Prostate gland (tissue), 2 donors: ENCODE results near the gene SNAPC1. TPM values are rescaled to one million over a fixed set of nuclear protein-coding genes. Genes with fewer than 3 reads are reported as not detected.

Experiments
- DNase-seq: peaks from one replicate; pipeline ENCODE4 v3.0.0-alpha.2; 2019; ENCODE audit warnings: low spot score
- H3K27ac ChIP-seq, 2 donors: fragments of 200-600 bp; sonication (generic); 2 replicates each; pipeline ENCODE4 v1.5.1; 2017 to 2019
- H3K27me3 ChIP-seq: fragments of 200-600 bp; sonication (generic); replicated peaks from 2 replicates; pipeline ENCODE4 v1.5.1; 2019; ENCODE audit not compliant: insufficient read depth
- H3K36me3 ChIP-seq, 2 donors: fragments of 200-600 bp; sonication (generic); 1 replicate in 1 of 2; 2 replicates in 1 of 2; pipeline versions ENCODE4 v1.5.1 to v1.8.1; 2017 to 2019
- H3K4me1 ChIP-seq: fragments of 200-600 bp; sonication (generic); replicated peaks from 2 replicates; pipeline ENCODE4 v1.5.1; 2019
- H3K4me3 ChIP-seq, 2 donors: fragments of 200-600 bp; sonication (generic); 2 replicates each; pipeline ENCODE4 v1.5.1; 2017 to 2019
- H3K9me3 ChIP-seq: fragments of 200-600 bp; sonication (generic); 2 replicates; pipeline ENCODE4 v1.5.1; 2017
- POLR2A ChIP-seq: fragments of 450-650 bp; IDR thresholded peaks from one replicate; pipeline ENCODE4 v1.6.1; 2016; ENCODE audit warnings: antibody characterized with exemption, mild to moderate bottlenecking
- POLR2AphosphoS5 ChIP-seq: sonication (generic); formaldehyde crosslinking; IDR thresholded peaks from one replicate; pipeline ENCODE4 v1.6.1; 2017; ENCODE audit warnings: antibody characterized with exemption
- WGBS: methylation state at CpG from one replicate; pipeline ENCODE4 v1.1.5; 2018; 5-methylcytosine and 5-hydroxymethylcytosine counted together
- intact Hi-C: fragments of 100-400 bp; cut with DNase I; formaldehyde crosslinking; loops from one replicate; pipeline ENCODE4 v1.14.2; 2022
- total RNA-seq, 2 donors: library from RNA; depleted of rRNA; stranded (reverse); fragments of >200 nt; gene quantifications; one replicate each; pipeline ENCODE4 v1.1.0, GENCODE V29; 2016
- TF ChIP-seq, protein P1 (sequence below), 4 experiments: fragments of 200-600 bp in 2 of 4; fragments of 450-650 bp in 2 of 4; sonication (generic) in 2 of 4; IDR thresholded peaks; 1 replicate in 3 of 4; 2 replicates in 1 of 4; pipeline ENCODE4 v1.5.1; 2016 to 2019; ENCODE audit warnings: antibody characterized with exemption in 4 of 4, mild to moderate bottlenecking in 2 of 4, moderate library complexity in 2 of 4

SNAPC1 gene
- total RNA-seq, 2 donors from 2014 or later: 10.2 to 10.7 TPM

DNA sequence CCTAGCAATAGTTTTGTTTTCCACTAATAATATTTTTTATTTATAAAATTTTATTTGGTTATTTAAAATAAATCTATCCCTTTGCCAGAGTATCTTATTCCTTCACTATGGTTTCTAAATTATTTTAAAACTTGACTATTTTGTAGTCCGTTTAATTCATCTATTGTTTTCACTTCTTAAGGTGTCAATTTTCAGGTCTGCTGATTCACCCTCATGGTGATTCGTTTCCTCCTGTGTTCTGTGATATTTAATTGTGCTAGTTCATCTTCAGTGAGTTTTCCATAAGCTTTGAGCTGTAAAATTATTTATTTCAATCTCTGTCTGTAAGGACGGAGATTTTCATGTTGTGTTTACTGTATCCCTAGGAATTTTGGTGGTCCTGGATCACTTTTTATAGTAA is 70.6 kb downstream of the SNAPC1 start:
- 91% methylated on average over 3 of the region's 3 CpGs for WGBS
- Histone ChIP-seq H3K27me3 (no peaks in the 10 kb centered on the region), H3K27ac (no peak overlapping the region), H3K9me3 (no peaks in the 10 kb centered on the region), H3K36me3 (no peaks in the 10 kb centered on the region), H3K4me1 (no peaks in the 10 kb centered on the region), H3K4me3 (no peak overlapping the region)
- intact Hi-C loops: loop anchor here (10.0 kb wide), 1 partner anchor 528 kb away; no protein-coding TSS in a partner anchor
- TF ChIP-seq POLR2AphosphoS5 (no peak), POLR2A (no peak)
- TF ChIP-seq, protein P1, sequence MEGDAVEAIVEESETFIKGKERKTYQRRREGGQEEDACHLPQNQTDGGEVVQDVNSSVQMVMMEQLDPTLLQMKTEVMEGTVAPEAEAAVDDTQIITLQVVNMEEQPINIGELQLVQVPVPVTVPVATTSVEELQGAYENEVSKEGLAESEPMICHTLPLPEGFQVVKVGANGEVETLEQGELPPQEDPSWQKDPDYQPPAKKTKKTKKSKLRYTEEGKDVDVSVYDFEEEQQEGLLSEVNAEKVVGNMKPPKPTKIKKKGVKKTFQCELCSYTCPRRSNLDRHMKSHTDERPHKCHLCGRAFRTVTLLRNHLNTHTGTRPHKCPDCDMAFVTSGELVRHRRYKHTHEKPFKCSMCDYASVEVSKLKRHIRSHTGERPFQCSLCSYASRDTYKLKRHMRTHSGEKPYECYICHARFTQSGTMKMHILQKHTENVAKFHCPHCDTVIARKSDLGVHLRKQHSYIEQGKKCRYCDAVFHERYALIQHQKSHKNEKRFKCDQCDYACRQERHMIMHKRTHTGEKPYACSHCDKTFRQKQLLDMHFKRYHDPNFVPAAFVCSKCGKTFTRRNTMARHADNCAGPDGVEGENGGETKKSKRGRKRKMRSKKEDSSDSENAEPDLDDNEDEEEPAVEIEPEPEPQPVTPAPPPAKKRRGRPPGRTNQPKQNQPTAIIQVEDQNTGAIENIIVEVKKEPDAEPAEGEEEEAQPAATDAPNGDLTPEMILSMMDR (IDR thresholded peaks at IDR 0.05): no peak
- DNase-seq: no peak

DNA sequence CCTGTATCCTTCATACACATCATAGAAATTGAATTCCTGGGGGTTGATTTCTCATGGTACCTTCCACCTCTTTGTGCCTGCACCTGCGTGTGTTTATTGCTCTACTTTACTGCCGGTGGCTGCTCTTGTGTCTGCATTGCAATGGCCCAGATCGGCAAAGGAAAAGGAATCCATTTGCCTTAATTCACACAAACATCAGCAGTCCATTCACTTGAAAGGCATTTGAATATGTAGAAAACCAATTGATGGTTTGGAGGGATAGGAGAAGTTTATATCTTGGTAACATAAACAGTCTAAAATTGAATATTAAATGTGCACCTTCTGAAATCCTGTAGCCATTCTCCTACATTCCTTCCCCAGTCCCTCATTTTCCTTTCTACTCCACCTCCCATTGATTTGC is 74.0 kb downstream of the SNAPC1 start:
- DNase-seq: no peak
- H3K27me3 ChIP-seq: no peaks in the 10 kb centered on the region
- H3K4me3 ChIP-seq: no peak overlapping the region
- no peak overlapping the region for H3K27ac ChIP-seq
- intact Hi-C loops: loop anchor here (10.0 kb wide), 1 partner anchor 531 kb away; no protein-coding TSS in a partner anchor
- H3K36me3 ChIP-seq: no peaks in the 10 kb centered on the region
- TF ChIP-seq POLR2A (no peak), POLR2AphosphoS5 (no peak)
- TF ChIP-seq, protein P1 (IDR thresholded peaks at IDR 0.05): no peak
- 67% methylated on average over 3 of the region's 3 CpGs for WGBS
- no peaks in the 10 kb centered on the region for H3K4me1 ChIP-seq
- no peaks in the 10 kb centered on the region for H3K9me3 ChIP-seq

DNA sequence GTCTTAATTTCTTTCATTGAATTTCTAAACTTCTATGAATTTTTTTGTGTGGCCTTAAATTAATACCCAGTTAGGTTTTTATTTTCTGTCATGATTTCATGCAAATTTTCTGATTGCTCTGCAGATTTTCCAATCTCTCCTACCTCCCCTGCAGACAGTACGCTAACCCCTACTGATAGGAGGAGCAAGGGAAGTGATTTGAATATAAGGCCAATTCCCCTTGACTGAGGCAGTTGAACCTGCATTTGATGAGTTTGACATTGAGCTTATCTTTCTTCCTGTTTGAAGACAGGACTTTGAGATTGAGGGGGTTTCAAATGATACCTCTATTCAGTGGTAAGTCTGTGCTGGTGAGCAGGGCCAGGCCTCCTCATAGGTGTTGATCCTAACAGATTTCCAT is 74.6 kb downstream of the SNAPC1 start:
- 91% methylated on average over 1 of the region's 1 CpG for WGBS
- H3K4me1 ChIP-seq: no peaks in the 10 kb centered on the region
- no peak overlapping the region for H3K27ac ChIP-seq
- TF ChIP-seq, protein P1 (IDR thresholded peaks at IDR 0.05): no peak
- TF ChIP-seq POLR2AphosphoS5 (no peak), POLR2A (no peak)
- H3K4me3 ChIP-seq: no peak overlapping the region
- no peaks in the 10 kb centered on the region for H3K27me3 ChIP-seq
- no peaks in the 10 kb centered on the region for H3K36me3 ChIP-seq
- H3K9me3 ChIP-seq: no peaks in the 10 kb centered on the region
- intact Hi-C loops: loop anchor here (1.0 to 10.0 kb wide), 2 partner anchors 376 to 532 kb away; no protein-coding TSS in a partner anchor
- no peak for DNase-seq

DNA sequence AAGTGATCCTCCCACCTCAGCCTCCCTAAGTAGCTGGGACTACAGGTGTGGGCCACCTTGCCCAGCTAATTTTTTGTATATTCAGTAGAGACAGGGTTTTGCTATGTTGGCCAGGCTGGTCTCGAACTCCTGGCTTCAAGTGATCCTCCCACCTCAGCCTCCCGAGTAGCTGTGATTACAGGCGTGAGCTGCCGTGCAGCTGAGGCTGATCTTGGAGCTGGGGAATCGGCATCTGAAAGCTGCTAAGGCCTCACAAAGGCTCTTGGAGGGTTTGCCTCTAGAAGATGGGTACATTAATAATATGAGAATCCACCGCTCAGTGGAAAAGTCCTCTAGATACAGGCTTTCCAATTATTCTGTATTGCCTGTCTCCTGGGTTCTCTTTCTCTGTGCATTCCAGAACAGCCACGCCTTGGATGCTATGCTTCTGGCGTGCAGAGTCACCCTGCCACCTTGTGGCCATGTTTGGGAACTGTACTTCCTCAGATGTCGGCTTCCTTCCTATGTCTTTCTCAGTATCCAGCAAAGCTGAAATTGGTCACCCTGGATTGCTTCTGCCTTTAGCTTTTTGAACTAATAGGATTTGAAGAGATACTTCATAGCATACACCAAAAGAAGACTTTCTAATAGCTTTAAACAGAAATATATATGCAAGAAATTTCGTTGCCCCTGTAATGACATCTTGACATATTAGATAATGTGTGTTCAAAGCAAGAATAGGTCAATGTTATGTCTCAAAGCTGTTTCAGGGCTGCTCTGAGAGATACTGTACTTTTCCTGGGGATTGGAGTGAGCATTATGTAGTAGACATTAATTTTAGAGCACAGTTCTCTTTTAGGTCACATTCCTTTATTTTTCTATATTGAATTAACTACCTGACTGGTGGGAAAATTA is 75.4 kb downstream of the SNAPC1 start:
- 48% methylated on average over 10 of the region's 10 CpGs for whole genome bisulfite sequencing
- DNase-seq: peak; percentile 82
- TF ChIP-seq POLR2AphosphoS5 (peak; percentile 61), POLR2A (no peak)
- TF ChIP-seq, protein P1 (IDR thresholded peaks at IDR 0.05): peak; percentile 81 to 93 (median 92)
- Histone ChIP-seq H3K9me3 (no peaks in the 10 kb centered on the region), H3K27me3 (no peaks in the 10 kb centered on the region), H3K36me3 (no peaks in the 10 kb centered on the region), H3K4me1 (no peaks in the 10 kb centered on the region), H3K4me3 (no peak overlapping the region), H3K27ac (no peak overlapping the region)
- intact Hi-C loops: loop anchor here (1.0 to 10.0 kb wide), 2 partner anchors 376 to 533 kb away; no protein-coding TSS in a partner anchor
